ENCODE measurements around the gene GPR161.

- TF ChIP-seq CTCF (IDR thresholded peaks at IDR 0.05) = no peak
- no peak for TF ChIP-seq POLR2AphosphoS5 (IDR thresholded peaks at IDR 0.05; ENCODE audit: low read depth, low read length)
- TF ChIP-seq SIN3A (IDR thresholded peaks at IDR 0.05; ENCODE audit: borderline replicate concordance, insufficient read depth, low read depth, low read length) = no peak
Measured at GRCh38 chr1:168146160-168146539, 9.4 kb upstream of the GPR161 start.
